Measurements from ENCODE around the gene LHX1.

Gene LHX1

DNA sequence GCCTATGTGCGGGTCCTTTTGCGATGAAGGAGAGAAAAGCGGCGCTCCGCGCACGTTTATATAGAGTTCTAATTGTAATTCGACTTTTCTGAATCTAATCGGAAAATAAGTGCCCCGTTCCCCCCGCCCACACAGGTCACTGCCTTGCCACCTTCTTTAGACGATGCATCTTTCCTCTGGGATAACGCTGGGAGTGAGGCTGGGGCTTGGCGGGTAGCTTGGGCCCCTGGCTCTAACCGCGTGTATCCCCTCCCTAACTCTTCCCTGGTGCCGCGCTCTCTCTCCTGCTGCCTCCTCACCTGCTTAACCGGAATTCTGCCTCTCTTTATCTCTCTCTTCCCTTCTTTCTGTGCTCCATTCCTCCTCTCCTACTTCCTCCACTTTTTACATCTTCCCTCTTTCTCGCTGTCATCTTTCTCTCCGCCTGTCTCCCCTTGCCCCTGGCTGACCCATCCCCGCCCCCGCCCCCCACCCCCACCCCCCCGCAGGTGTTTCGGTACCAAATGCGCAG is 2.6 kb downstream of the LHX1 start:
- DNase-seq, result peak in 1 of 2 donors; percentile 10

DNA sequence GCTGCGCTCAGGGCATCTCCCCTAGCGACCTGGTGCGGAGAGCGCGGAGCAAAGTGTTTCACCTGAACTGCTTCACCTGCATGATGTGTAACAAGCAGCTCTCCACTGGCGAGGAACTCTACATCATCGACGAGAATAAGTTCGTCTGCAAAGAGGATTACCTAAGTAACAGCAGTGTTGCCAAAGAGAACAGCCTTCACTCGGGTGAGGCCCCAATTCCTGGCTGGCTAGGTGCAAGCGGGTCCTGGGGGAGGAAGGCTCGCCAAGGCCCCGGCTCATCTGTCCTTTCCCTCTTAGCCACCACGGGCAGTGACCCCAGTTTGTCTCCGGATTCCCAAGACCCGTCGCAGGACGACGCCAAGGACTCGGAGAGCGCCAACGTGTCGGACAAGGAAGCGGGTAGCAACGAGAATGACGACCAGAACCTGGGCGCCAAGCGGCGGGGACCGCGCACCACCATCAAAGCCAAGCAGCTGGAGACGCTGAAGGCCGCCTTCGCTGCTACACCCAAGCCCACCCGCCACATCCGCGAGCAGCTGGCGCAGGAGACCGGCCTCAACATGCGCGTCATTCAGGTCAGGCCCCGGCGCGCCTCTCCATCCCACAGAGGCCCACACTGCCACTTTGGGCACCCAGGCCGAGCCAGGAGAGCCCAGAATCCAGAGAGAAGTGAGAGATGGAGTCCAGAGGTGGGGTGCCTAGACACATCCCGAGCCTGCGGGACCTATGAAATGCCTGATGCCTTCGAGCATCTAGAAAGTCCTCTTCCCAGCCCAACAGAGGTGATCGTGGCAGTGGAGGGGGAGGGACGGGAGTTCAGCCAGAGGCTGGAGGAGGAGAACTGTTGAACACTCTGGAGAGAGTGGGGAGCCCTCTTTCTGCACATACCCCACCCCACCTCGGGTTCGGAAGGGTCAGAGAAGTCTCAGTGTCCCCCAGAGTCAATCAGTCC is 3.3 kb downstream of the LHX1 start:
- peak in 1 of 2 donors; percentile 9 for DNase-seq

- DNase-seq, result peak in 1 of 2 donors; percentile 10
These were observed 4.2 kb downstream of the LHX1 start for GRCh38 chr17:36941265-36942010.

DNA sequence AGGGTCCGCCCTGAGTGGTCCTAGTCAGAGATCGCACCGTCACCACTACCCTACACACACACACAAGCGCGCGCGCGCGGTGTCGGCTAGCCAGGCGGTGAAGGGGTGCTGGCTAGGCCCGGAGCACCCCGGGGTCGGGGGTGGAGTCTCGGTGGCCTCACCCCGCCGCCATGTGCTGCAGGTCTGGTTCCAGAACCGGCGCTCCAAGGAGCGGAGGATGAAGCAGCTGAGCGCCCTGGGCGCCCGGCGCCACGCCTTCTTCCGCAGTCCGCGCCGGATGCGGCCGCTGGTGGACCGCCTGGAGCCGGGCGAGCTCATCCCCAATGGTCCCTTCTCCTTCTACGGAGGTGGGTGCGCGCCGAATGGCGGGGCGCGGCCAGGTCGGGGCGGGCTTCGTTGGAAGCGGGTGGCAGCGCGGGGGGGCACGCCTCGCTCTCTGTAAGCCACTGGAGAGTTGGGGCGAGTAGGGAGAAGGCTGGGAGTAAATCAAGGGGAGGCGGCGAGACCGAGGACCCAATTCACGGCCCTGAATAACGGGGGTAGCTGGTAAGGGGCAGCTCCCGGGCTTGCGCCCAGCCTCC is 4.8 kb downstream of the LHX1 start:
- peak in 1 of 2 donors; percentile 10 for DNase-seq

DNA sequence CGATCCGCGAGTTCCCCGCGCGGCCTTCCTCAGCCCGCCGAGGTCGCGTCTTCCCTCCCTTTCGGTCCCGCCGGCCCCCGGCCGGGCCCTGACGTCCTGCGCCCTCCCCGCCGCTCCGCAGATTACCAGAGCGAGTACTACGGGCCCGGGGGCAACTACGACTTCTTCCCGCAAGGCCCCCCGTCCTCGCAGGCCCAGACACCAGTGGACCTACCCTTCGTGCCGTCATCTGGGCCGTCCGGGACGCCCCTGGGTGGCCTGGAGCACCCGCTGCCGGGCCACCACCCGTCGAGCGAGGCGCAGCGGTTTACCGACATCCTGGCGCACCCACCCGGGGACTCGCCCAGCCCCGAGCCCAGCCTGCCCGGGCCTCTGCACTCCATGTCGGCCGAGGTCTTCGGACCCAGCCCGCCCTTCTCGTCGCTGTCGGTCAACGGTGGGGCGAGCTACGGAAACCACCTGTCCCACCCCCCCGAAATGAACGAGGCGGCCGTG is 5.4 kb downstream of the LHX1 start:
- peak in 1 of 2 donors; percentile 38 for DNase-seq

DNA sequence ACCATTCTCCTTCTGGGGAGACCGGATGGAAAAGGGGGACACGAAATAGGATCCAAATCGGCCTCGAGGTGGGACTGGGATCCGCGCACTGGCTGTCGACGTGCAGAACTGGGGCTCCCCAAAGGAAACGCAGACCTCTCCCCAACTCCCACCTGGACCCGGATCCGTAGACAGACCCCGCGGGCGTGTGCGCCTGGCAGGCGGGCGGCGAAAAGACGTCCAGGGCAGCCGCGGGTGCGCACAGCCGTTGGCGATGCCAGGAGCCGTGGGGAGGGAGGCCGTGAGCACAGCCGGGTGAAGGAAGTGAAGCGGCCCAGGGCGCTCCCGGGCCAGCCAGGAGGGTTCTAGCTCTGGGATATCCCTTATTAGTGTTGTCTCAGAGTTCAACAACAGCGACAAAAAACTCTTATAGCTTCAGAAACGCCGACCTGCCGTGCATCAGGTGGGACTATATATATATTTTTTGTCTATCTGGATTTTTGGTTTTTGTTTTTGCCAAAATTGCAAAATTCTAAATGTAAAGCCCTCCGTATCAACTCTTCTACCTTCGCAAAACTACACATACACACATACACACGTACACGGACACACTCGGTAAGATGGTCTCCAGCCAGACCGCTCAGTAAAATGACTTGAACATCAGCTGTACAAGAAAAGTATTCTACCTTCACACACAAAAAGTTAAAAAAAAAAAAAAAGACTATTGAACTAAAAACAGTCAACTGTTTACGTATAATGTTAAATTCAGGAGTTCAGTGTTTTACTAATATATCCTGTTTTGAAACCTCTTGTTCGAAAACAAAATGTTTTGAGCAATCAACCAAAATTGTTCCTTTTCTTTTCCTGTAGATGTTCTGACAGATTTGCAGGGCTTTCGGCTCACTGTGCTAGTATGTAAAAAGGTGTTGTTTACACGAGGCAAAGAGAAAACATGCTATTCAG is 6.2 kb downstream of the LHX1 start:
- DNase-seq, result peak in 1 of 2 donors; percentile 6

GRCh38 chr17:36944553-36944952 is 7.3 kb downstream of the LHX1 start:
- DNase-seq, result no peak

DNA sequence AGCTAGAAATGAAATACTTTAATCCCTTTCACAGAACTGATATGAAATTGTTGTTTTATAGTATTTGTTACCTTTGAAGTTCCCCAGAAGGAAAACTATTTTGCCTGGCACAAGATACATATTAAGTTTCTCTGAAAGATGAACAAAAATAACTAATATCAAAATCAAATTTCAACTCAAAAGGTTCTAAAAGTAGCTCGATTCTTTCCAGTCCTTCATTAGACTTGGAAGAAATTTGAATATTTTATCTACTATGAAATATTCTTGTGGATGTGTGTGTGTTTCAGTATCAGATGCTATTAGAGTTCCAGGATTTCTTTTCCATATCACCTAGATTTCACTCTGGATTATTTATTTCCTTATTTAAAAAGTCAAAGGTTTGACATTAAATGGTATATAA is 7.9 kb downstream of the LHX1 start:
- DNase-seq, result no peak

DNA sequence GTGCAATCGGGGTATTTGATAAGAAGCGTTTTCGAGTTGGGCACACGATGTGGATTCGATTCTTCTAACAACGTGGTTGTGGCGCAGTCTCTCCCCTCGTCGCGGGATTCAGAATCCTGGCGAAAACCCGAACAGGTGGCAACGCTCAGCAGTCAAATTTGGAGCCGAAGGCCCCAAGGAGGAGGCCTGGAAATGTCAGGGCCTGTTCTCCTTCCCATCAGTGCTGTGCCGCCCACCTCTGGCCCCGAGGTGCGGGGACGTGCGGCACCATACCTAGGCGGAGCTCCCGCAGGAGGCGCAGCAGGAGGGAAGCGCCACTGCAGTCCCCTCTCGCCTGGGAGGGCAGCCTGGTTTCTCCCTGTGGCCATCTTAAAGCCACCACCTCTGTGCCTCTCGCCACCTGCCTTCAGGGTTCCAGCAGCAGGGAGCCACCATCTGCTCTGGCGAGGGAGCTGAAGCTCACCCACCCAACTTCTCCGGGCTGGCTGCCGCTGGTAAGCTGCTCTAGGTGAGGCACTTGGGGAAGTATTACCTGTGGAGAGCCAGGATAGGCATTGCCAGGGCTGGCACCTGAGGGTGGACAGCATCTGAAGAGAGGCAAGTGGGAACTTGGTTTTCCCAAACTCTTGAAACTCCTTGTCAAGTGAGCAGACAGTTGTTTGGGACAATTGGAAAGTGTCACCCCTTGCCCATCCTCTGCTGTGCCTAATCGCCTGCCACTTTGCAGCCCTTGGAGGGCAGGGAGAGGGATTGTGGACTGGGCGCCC is 8.9 kb downstream of the LHX1 start:
- no peak for DNase-seq

DNA sequence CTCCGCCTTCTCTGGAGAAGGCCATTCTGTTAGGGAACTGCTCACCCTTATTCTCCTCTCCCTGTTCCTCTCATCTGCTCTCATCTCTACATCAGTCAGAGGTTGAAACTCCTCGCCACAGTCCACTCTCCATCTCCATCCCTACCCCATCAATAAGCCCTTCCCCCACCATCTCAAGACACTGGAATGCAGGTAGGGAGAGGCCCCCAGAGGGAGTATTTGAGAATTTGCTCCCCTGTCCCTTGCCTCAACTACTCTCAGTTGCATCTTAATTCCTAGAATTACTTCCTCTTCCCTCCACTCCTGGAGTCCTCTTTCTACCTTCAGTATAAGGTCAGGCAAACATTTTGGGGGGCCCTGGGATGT is 9.4 kb downstream of the LHX1 start:
- no peak for DNase-seq

- no peak for DNase-seq
These were observed 10.8 kb downstream of the LHX1 start for GRCh38 chr17:36947922-36948716.

DNA sequence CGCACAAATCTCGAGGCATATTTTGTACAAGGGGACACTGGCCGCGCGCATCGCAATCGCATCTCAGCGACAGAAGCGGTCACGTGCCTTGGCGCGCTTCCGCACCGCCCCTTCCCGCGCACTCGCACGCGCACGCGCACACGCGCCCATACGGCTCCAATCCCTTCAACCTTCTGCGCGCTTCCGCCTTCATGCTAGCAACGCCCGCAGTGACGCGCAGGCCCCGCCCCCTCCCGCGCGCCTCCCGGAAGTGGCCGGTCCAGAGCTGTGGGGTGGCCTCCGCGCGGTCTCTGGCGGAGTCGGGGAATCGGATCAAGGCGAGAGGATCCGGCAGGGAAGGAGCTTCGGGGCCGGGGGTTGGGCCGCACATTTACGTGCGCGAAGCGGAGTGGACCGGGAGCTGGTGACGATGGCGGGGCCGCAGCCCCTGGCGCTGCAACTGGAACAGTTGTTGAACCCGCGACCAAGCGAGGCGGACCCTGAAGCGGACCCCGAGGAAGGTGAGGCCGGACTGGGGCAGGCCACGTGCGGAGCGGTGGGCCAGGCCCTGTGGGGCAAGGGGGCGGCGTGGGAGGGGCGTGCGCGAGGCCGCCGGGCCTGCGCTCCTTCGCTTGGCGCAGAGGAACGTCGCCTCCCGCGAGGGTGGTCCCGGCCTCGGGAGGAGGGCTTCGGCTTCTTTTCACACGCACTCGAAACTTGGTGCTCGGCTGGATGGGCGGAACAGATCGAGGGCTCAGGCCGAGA is 11.6 kb downstream of the LHX1 start, which contains the start of gene AATF:
TSS of gene AATF (plus strand) at position 238 of the 744 bp plus-strand sequence. CDS start at position 410, 172 bp downstream.
- peak; percentile 96 to 97 for DNase-seq

GRCh38 chr17:36949461-36949927 is 12.2 kb downstream of the LHX1 start:
- DNase-seq, result no peak

- no peak for DNase-seq
These were observed 12.8 kb downstream of the LHX1 start for GRCh38 chr17:36950027-36950426.

DNA sequence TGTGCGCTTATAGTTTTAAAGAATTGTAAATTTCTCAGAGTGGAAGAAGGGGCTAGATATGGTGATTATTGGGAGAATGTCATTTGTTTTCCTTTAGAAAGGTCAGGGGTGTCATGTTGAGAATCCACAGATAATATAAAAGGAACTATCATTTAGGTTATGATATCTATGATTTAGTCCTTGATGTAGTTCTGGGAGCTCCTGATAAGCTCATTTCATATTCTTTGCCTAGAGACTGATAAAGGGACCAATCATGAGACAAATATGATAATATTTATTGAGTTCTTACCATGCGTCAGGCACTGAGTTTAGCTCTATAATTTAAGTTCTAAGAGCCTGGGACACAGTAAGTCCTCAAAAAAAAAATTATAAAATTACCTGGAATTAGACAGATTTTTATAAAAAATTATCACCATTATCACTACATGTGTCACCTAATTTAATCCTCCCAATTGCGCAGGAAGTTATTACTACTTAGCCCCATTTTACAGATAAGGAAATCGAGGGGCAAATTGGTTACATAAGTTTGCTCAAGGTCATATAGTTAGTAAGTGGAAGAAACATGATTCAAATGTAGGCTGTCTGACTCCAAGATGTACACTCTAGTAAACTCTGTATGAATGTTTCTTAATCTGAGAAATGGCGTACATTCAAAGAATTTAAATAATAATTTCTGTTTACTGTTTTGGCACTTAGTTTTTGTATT is 14.0 kb downstream of the LHX1 start:
- DNase-seq, result no peak

DNA sequence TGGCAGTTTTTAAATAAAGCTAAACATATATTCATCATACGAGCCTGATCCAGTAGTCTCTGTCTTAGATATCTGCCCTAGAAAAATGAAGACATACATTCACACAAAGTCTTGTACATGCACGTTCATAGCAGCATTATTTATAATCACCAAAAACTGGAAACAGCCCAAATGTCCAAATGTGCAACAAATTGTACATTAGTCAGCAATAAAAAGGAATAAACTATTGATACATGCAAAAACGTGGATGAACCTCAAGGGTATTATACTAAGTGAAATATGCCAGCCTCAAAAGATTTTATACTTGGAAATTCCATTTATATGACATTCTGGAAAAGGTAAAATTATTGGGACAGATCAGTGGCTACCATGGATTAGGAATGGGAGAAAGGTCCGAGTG is 34.2 kb downstream of the LHX1 start:
- no peak for DNase-seq

- DNase-seq, result no peak
These were observed 35.0 kb downstream of the LHX1 start for GRCh38 chr17:36972186-36972700.

DNA sequence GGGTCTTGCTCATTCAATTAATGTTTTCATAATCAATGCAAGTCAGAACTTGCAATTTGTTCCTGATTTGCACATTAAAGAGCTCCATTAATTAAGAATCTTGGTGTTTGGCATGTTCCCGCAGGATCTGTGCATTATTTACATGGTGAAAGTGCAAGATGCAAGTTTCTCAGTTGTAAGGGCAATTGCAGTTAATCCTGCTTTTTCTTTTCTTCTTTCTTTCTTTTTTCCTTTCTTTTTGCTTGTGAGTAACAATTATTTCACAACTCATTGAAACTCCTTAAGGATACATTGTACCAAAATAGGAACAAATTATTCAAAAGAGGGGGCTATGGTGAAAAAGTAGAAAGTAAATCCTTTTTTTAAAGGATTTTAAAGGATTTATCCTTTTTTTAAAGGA is 35.6 kb downstream of the LHX1 start:
- no peak for DNase-seq

All from CD4-positive, alpha-beta T cell treated with Interferon alpha-2 for 1 hour (primary cell).